Effector memory CD4-positive, alpha-beta T cell (primary cell): ENCODE results near the gene TMEM132D.

Source experiments
- DNase-seq, 3 donors: peaks; one replicate each; pipeline ENCODE4 v3.0.0-alpha.2; 2020
- H3K27ac ChIP-seq: 2 replicates; pipeline ENCODE4 v1.7.0; 2013; ENCODE audit warnings: mild to moderate bottlenecking, low read length, moderate library complexity; ENCODE audit not compliant: insufficient read depth, poor library complexity, severe bottlenecking
- H3K27me3 ChIP-seq: replicated peaks from 2 replicates; pipeline ENCODE4 v1.7.0; 2013; ENCODE audit warnings: mild to moderate bottlenecking, low read length; ENCODE audit not compliant: insufficient read depth, control insufficient read depth, poor library complexity, severe bottlenecking
- H3K36me3 ChIP-seq: 2 replicates; pipeline ENCODE4 v1.7.0; 2013; ENCODE audit warnings: mild to moderate bottlenecking, low read length, moderate library complexity; ENCODE audit not compliant: control insufficient read depth, insufficient read depth
- H3K4me1 ChIP-seq: 2 replicates; pipeline ENCODE4 v1.7.0; 2013; ENCODE audit warnings: low read length, mild to moderate bottlenecking; ENCODE audit not compliant: control insufficient read depth, insufficient read depth, poor library complexity, severe bottlenecking
- H3K4me3 ChIP-seq: 2 replicates; pipeline ENCODE4 v1.7.0; 2013; ENCODE audit warnings: low read length, low read depth, mild to moderate bottlenecking; ENCODE audit not compliant: insufficient read depth, poor library complexity, severe bottlenecking
- H3K9me3 ChIP-seq: 2 replicates; pipeline ENCODE4 v1.7.0; 2013; ENCODE audit warnings: mild to moderate bottlenecking, low read length, moderate library complexity; ENCODE audit not compliant: control insufficient read depth

The TMEM132D gene

DNA sequence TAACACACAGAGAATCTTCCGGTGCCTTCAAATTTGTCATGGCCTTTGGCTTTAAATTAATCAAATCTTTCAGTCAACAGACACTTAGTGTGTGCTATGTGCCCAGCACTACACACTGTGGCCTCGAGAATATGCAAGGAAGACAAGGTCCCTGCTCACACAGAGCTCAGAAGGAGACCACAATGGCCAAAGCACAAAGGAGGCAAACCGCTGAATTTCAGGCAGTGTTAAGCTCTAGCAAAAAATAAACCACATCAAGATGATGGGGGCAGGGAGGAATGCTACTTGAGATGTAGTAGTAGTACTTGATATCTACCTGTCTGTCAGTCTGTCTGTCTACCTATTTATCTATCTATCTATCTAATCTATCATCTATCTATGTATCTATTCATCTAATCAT, 227.9 kb downstream of the TMEM132D start:
- no peaks in the 10 kb centered on the region for H3K36me3 ChIP-seq
- H3K27me3 ChIP-seq, result no peaks in the 10 kb centered on the region
- no peak overlapping the region for H3K4me3 ChIP-seq
- no peak overlapping the region for H3K27ac ChIP-seq
- no peak for DNase-seq
- H3K4me1 ChIP-seq, result no peaks in the 10 kb centered on the region
- H3K9me3 ChIP-seq, result no peaks in the 10 kb centered on the region

DNA sequence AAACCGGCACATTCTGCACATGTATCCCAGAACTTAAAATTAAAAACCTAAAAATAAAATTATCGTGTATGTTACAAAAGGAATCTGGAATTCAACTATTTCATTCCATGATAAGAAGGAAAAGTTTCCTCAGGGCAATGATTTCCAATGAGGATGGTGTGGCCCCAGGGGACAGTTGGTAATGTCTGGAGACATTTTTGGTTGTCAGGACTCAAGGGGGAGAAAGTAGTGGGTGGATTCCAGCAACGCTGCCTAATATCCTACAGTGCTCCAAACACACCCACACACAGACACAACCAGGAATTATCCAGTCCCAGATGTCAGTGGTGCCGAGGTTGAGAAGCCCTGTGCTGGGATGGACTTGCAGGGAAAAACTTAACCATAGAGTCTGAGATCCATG, 228.3 kb downstream of the TMEM132D start:
- no peak for DNase-seq
- no peaks in the 10 kb centered on the region for H3K9me3 ChIP-seq
- H3K4me3 ChIP-seq, result no peak overlapping the region
- H3K27me3 ChIP-seq, result no peaks in the 10 kb centered on the region
- H3K27ac ChIP-seq, result no peak overlapping the region
- no peaks in the 10 kb centered on the region for H3K36me3 ChIP-seq
- no peaks in the 10 kb centered on the region for H3K4me1 ChIP-seq

DNA sequence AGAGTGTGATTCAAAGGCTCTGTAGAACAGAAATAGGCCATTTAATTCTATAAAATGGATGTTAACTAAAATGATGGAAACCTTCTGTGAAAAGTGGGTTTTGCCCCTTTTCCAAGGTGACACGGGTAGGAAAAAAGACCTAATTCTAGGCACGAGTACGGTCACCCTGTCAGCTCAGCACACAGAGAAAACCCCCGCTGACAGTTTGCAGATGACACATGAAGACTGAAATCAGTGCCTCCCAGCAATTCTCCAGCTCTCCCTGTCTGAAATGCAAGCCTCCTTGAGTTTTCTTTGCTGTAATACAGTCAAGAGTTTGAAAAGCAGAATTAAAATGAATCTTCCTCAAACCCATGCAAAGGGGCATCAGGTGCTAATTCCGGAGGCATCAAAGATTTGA, 230.0 kb downstream of the TMEM132D start:
- Histone ChIP-seq H3K4me3 (no peak overlapping the region), H3K36me3 (no peaks in the 10 kb centered on the region), H3K9me3 (no peaks in the 10 kb centered on the region), H3K27me3 (no peaks in the 10 kb centered on the region), H3K4me1 (no peaks in the 10 kb centered on the region), H3K27ac (no peak overlapping the region)
- DNase-seq, result no peak

DNA sequence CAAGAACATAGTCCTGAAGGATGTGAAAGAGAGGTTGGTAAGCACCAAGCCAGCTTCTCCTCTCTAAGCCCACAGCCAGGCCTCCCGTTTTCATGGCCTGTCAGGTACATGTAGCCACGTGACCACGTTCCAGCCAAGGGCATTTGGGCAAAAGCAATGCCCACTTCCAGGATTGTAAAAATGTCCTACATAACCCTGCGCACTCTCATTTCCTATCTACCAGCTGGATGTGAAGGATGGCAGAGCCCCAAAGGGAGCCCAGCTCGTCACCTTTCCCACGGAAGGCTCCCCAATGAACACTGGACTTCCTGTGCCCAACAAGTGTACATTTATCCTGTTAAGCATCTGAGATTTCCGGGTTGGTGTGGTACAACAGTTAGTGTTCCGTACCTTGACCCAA, 231.7 kb downstream of the TMEM132D start:
- no peak for DNase-seq
- no peaks in the 10 kb centered on the region for H3K4me1 ChIP-seq

DNA sequence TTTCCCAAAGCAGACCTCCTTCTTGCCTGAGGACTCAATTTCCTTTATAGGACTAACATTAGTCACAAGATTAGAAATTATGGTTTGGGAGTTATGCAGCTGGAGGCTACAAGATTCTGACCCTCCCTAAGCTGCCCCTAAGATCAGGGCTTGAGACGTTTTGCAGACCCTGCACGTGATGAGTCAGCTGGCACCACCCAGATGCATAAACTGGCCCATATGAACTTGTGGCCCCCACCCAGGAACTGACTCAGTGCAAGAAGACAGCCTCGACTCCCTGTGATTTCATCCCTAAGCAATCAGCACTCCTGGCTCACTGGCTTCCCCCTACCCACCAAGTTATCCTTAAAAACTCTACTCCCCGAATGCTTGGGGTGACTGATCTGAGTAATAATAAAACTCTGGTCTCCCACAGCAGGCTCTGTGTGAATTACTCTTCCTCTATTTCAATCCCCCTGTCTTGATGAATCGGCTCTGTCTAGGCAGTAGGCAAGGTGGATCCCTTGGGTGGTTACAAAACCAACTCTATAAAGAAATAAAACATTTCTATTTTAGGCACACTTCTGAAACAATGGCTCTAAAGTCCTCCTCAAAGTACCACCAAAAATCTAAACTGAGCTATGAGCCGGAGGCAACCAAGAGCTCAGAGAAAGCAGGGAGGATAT, 233.4 kb downstream of the TMEM132D start:
- Histone ChIP-seq H3K4me1 (no peaks in the 10 kb centered on the region), H3K27ac (no peak overlapping the region), H3K9me3 (no peaks in the 10 kb centered on the region), H3K4me3 (no peak overlapping the region), H3K27me3 (no peaks in the 10 kb centered on the region), H3K36me3 (no peaks in the 10 kb centered on the region)
- no peak for DNase-seq

More for the DNA sequence above, 231.7 kb downstream of the TMEM132D start:
- no peak overlapping the region for H3K4me3 ChIP-seq
- no peak overlapping the region for H3K27ac ChIP-seq
- no peaks in the 10 kb centered on the region for H3K36me3 ChIP-seq
- H3K27me3 ChIP-seq, result no peaks in the 10 kb centered on the region
- no peaks in the 10 kb centered on the region for H3K9me3 ChIP-seq

DNA sequence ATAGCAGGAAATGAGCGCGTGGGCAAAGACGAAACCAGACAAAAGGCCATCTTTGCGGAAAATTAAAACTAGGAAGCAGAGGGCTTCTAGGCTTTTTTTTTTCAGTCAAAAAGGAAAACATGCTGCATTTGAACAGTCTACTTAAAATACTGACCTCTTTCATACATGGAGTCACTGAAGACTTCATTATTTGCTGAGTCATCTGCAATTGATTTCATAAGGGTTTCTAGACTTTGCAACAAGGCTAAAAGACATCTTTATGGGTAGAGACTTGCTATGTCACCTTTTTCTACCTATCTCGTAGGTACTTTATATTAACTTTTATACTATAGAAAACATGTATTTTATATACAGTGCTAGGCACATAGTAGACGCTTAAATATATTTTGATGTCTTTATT, 238.4 kb downstream of the TMEM132D start:
- no peak for DNase-seq
- Histone ChIP-seq H3K27ac (no peak overlapping the region), H3K4me3 (no peak overlapping the region), H3K9me3 (no peaks in the 10 kb centered on the region), H3K27me3 (no peaks in the 10 kb centered on the region), H3K4me1 (no peaks in the 10 kb centered on the region), H3K36me3 (no peaks in the 10 kb centered on the region)

DNA sequence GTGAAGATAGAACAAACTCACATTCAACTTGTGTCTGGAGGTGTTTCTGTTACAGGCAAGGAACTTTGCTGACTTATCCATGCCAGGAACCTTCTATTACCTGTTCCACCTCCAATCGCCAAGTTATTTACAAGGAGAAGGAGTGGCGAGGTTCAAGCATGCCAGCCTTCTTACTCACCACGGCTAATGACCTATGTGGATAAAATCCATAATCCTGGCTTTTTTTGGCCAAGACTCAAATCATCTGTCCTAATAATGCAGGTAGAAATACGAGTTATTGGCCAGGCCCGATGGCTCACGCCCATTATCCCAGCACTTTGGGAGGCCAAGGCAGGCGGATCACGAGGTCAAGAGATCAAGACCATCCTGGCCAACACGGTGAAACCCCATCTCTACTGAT, 241.6 kb downstream of the TMEM132D start:
- no peaks in the 10 kb centered on the region for H3K9me3 ChIP-seq
- no peaks in the 10 kb centered on the region for H3K4me1 ChIP-seq
- H3K27me3 ChIP-seq, result no peaks in the 10 kb centered on the region
- no peak overlapping the region for H3K4me3 ChIP-seq
- H3K36me3 ChIP-seq, result no peaks in the 10 kb centered on the region
- no peak for DNase-seq
- H3K27ac ChIP-seq, result no peak overlapping the region

DNA sequence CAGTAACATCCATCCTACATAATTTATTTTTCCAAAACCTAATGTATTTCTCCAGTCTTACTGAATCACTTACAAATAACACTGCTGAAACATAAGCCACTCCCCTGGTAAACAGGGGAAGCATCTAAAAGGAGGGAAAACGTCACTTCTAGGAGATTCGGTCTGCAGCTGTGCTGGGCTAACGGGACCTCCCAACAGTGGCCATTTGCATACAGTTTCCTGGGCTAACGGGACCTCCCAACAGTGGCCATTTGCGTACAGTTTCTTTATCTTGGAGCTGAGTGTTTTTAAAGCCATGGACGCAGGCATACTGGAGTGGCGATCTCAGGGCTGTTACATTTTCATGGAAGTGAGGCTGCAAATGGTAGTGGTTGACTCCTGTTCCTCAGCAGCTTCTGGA, 242.9 kb downstream of the TMEM132D start:
- no peak overlapping the region for H3K4me3 ChIP-seq
- H3K36me3 ChIP-seq, result no peaks in the 10 kb centered on the region
- no peaks in the 10 kb centered on the region for H3K27me3 ChIP-seq
- H3K9me3 ChIP-seq, result no peaks in the 10 kb centered on the region
- no peak overlapping the region for H3K27ac ChIP-seq
- no peaks in the 10 kb centered on the region for H3K4me1 ChIP-seq
- no peak for DNase-seq

DNA sequence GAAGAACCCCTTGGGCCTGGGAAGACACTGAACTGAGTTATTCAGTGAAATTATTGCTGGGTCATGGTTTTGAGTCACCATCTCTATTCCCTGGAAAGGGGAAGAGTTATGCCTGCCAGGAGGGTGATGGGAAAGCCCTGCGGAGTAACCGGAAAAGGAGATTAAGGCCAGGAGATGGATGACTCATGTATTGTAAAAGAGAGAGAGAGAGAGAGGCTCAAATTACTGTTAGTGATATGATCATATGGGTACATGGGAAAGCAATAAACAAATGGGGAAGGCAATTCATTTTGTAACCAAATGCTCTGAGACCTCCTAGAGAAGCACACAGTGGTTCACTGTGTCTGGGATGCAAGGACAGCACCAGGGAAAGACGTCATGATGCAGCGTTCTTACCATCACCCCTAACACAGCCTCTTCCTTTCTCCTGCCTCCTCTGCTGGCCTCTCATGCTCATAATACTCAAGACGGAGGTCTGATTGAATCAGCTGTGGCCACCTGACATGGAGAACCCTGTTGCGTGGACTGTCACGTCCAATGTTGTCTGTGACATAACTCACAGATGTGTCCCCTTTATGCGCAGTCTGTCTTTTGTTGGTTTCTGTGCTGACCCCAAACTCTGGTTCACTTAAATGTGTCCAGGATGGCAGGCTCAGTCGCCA, 243.7 kb downstream of the TMEM132D start:
- DNase-seq, result no peak
- no peaks in the 10 kb centered on the region for H3K27me3 ChIP-seq

DNA sequence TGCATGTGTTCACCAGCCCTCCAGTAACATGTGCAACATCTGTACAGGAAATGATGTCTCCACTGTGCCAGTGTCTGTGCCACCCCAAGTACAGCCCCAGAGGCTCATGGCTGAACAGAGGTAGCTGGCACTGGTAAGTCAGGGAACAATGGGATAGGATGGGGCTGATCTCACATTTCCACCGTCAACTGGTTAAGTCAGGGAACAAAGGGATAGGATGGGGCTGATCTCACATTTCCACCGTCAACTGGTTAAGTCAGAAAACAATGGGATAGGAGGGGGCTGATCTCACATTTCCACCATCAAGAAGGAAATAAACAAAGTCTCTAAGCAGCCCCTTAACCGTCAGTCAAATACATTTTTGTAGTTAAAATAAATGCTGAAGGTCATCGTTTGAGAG, 246.6 kb downstream of the TMEM132D start:
- Histone ChIP-seq H3K36me3 (no peaks in the 10 kb centered on the region), H3K27ac (no peak overlapping the region), H3K4me3 (no peak overlapping the region), H3K4me1 (no peaks in the 10 kb centered on the region), H3K27me3 (no peaks in the 10 kb centered on the region), H3K9me3 (no peaks in the 10 kb centered on the region)
- no peak for DNase-seq

More for the DNA sequence above, 243.7 kb downstream of the TMEM132D start:
- no peak overlapping the region for H3K4me3 ChIP-seq
- no peaks in the 10 kb centered on the region for H3K9me3 ChIP-seq
- H3K27ac ChIP-seq, result no peak overlapping the region
- no peaks in the 10 kb centered on the region for H3K36me3 ChIP-seq
- H3K4me1 ChIP-seq, result no peaks in the 10 kb centered on the region
